Limb (tissue), 2 donors: Measurements from ENCODE around the gene DTNBP1.
"Not testable (repeated sequence)": the region's sequence is repeated elsewhere in the genome, so short reads cannot be mapped to it uniquely, and the experiment has no call there.

Experiments
- DNase-seq, 2 donors: peaks; one replicate each; pipeline ENCODE4 v3.0.0-alpha.2; 2016; ENCODE audit errors: extremely low spot score in 2 of 2

Gene DTNBP1

DNA sequence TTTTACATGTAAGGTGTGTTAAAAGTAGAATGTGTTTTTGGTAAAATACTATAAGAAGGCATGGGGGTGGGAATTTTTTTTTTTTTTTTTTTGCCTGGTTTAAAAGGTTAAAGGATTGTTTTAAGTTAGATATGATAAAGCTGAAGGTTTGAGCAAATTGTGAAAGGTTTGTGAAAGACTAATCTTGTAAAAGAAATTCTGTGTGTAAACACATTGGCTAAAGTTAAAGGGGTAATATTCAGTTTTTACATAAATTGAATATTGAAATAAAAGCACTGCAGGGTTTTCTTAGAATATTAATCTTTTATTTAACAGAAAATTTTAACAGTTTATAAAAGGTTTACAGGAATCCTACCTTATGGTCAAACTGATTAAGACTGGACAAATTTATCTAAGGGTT is 105.7 kb downstream of the DTNBP1 start:
- no peak for DNase-seq

DNA sequence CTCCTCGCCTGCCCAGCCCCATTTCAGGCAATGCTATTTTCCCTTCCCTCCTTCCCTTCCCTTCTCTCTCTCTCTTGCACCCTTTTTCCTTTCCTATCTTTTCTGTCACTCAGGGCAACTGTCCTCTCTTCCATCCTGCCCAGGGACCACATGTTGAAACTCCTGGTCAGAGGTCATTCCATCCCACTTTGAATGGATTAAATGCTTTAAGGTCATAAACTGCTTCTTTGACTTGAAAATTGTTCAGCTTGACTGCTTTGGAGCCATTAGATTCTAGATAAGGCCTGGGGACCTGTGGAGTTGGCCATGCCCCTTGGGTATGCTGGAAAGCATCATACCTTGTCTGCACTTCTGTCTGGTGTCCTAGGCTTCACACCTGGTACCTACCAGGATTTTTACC is 106.1 kb downstream of the DTNBP1 start:
- DNase-seq, result no peak

DNA sequence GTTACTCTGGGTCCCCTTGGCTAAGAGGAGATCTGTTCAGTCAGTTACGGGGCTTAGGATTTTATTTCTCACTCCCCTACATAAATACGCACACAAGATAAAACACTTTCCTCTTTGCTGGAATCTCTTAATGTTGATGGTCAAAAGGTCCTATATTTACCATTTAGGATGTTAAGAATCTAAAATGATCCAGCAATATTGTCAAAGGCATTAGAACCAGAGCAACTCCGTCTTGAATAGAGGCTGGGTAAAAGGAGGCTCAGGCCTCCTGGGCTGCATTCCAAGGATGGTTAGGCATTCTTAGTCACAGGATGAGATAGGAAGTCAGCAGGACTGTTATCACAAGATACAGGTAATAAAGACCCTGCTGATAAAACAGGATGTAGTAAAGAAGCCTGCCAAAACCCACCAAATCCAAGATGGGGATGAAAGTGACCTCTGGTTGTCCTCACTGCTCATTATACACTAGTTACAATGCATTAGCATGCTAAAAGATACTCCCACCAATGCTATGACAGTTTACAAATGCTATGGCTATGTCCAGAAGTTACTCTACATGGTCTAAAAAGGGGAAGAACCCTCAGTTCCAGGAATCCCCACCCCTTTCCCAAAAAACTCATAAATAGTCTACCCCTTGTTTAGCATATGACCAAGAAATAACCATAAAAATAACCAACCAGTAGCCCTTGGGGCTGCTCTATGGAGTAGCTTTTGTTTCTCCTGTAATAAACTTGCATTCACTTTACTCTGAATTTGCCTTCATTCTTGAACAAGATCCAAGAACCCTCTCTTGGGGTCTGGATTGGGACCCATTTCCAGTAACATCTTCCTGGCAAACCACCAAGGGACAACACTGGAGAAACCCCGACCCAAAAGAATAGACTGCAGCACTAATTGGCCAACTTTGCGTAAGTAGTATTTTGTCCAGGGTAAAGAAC is 107.5 kb downstream of the DTNBP1 start:
- no peak for DNase-seq

DNA sequence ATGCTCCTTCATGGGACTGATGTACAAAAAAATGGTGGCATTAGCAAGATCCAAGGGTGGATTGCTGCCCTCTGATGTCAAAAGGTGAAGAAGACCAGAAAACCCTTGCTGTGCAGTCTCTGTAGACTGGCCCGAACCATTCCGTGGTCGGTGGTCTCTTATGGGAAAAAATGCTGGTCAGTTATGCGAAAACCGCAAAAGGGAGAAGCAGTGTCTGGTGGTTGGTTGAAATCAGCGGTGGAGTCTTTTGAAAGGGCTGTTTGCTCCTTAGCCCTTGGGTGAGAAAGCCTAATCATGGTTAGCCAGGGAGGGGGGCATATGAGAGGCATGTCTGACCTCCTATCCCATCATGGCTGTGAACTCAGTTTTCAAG is 108.1 kb downstream of the DTNBP1 start:
- DNase-seq, result no peak

- DNase-seq, result no peak
Observed at GRCh38 chr6:15553736-15554294, 109.0 kb downstream of the DTNBP1 start.

DNA sequence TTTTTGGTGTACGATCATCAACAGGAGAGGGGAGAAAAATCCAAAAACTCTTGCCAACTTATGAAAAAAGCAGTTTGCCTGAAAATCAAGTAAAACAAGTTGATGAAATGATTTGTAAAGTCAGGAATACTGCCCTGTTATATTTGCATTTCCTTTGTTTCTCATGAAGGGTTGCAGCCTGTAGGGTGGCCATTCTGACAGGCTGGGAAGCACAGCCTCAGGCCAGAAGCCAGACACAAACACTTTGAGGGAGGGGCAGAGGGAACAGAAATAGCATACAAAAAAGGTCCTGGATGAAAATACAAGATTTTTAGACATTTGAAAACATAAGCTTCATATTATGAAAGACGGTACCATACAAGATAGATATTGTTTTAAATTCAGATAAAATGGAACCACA is 109.8 kb downstream of the DTNBP1 start:
- DNase-seq, result no peak

DNA sequence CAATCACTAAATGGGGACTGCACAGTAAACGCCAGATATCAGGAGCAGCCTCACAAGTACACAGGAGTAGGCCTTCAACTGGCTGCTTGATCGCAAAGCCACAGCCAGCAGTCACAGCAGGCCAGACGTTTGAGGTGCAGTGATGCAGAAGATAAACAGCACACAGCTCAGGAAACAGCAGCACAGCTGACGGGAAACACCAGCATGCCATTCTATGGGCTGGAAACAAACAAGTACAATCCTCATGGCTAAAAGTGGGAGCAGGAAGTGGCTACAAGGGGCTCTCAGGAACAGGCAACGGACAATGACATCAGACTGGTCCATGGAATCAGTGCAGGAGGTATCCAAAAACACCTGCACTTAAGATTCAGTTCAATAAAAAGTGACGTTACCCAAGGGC is 111.0 kb downstream of the DTNBP1 start:
- DNase-seq, result peak in 1 of 2 donors; percentile 36

- DNase-seq, result no peak
Observed at GRCh38 chr6:15551262-15551661, 111.6 kb downstream of the DTNBP1 start.

GRCh38 chr6:15550546-15551123 is 112.2 kb downstream of the DTNBP1 start:
- no peak for DNase-seq

DNA sequence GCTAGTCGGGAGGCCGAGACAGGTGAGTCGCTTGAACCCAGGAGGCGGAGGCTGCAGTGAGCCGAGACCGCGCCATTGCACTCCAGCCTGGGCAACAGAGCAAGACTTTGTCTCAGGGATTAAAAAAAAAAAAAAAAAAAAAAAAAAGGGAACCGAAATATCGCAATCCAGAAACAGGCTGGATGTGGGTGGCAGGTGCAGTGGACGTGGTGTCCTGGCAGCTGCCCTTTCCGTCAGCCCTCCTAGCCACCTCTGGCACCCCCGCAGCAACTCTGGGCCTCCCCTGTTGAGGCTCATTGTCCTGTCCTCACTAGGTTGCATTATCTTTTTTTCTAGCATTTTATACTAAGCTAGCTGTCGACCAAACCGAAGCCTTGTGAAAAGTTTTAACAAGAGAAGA is 113.5 kb downstream of the DTNBP1 start:
- DNase-seq, result no peak

- no peak for DNase-seq
Observed at GRCh38 chr6:15547400-15547799, 115.4 kb downstream of the DTNBP1 start.

GRCh38 chr6:15546591-15546990 is 116.2 kb downstream of the DTNBP1 start:
- no peak for DNase-seq

DNA sequence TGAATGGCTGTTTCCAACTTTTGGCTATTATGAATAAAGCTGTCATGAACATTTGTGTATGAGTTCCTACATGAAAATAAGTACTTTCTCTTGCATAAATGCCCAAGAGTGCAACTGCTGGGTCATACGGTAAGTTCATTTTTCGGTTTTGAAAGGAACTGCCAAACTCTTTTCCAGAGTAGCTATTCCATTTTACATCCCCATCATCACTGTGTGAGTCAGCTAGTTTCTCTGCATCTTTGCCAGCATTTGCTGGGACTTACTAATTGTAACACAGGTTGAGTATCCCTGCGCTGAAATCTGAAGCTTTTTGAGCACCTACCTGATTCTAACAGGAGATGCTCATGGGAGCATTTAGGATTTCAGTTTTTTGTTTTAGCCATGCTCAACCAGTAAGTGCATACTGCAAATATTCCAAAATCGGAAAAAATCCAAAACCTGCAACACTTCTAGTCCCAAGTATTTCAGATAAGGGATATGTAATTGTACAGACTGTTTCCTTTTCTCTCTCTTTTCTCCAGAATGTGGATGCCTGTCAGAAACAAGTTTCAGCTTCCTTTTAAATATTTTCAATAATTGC is 118.4 kb downstream of the DTNBP1 start:
- DNase-seq, result no peak

DNA sequence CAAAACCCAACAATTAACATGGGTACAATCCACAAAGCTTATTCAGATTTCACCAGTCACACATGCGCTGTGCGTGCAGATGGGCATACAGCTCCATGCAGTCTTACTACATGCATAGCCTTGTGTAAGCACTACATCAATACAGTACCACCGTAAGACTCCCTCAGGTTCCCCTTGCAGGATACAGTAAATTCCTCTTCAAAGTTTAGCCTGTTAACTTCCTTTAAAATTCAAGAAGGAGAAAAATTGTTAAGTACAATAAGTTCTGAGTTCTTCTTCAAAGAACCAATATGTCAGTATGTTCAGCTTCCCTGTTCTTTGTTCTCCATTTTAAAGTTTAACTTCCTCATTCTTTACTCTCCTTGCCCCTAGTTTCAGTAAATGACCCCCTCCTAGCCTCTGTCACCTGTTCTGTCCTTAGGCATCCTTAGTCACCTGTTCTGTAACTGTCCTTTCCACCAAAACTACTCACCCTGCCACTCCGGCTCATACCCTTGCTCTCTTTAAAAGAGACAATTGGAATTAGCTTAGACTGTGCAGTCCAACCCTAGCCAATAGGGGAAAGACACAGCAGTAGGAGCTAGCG is 119.4 kb downstream of the DTNBP1 start:
- not testable (repeated sequence) for DNase-seq

- no peak for DNase-seq
Observed at GRCh38 chr6:15539722-15540270, 123.0 kb downstream of the DTNBP1 start.

- DNase-seq, result no peak
Observed at GRCh38 chr6:15538766-15539495, 123.9 kb downstream of the DTNBP1 start.

GRCh38 chr6:15538106-15538505 is 124.7 kb downstream of the DTNBP1 start:
- DNase-seq, result no peak

GRCh38 chr6:15536198-15536955 is 126.5 kb downstream of the DTNBP1 start:
- DNase-seq, result no peak

DNA sequence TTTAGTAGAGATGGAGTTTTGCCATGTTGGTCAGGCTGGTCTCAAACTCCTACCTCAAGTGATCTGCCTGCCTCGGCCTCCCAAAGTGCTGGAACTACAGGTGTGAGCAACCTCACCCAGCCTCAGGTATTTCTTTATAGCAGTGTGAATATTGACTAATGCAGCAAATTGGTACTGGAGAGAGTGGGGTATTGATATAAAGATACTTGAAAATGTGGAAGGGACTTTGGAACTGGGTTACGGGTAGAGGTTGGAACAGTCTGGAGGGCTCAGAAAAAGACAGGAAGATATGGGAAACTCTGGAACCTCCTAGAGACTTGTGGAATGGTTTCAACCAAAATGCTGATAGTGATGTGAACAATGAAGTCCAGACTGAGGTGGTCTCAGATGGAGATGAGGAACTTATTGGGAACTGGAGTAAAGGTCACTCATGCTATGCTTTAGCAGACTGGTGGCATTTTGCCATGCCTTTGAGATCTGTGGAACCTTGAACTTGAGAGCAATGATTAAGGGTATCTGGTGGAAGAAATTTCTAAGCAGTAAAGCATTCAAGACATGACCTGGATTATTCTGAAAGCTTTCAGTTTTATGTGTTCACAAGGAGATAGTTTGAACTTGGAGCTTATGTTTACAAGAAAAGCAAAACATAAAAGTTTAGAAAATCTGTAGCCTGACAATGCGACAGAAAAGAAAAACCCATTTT is 127.2 kb downstream of the DTNBP1 start:
- DNase-seq, result no peak

- DNase-seq, result no peak
Observed at GRCh38 chr6:15534974-15535373, 127.9 kb downstream of the DTNBP1 start.
